Fibroblast of pulmonary artery (primary cell): ENCODE measurements around the gene SCGB3A1.

Source experiments
- DNase-seq: peaks from one replicate; pipeline ENCODE4 v3.0.0-alpha.2; 2010; ENCODE audit warnings: low read depth
- H3K4me3 ChIP-seq: replicated peaks from 2 replicates; pipeline ENCODE4 v1.5.1; 2011; ENCODE audit warnings: low read depth, mild to moderate bottlenecking, control low read depth, low read length, moderate library complexity
- TF ChIP-seq, protein P1 (sequence below): IDR thresholded peaks from 2 replicates; pipeline ENCODE4 v1.5.1; 2011; ENCODE audit warnings: mild to moderate bottlenecking, control low read depth, low read length, inconsistent platforms; ENCODE audit errors: missing control alignments

The SCGB3A1 gene, protein sequence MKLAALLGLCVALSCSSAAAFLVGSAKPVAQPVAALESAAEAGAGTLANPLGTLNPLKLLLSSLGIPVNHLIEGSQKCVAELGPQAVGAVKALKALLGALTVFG

DNA sequence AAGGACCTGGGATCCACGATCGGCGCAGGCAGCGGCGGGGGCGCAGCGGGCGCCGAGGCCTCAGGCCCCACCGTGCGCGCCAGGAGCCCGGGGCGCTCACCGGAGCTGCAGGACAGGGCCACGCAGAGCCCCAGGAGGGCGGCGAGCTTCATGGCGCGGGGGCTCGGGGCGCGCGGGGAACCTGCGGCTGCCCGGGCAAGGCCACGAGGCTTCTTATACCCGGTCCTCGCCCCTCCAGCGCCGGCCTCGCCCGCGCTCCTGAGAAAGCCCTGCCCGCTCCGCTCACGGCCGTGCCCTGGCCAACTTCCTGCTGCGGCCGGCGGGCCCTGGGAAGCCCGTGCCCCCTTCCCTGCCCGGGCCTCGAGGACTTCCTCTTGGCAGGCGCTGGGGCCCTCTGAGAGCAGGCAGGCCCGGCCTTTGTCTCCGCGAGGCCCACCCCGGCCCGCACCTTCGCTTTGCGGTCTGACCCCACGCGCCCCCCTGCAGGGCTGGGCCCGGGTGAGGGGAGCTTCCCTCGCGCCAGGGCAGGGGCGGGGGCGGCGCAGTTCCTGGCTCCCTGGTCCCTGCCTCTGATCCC, at the start of gene SCGB3A1:
Gene SCGB3A1 (minus strand): TSS at position 189 of the 577 bp plus-strand sequence. CDS start 37 bp downstream, at position 152.
- no peak for DNase-seq
- no peak within 1 kb of the TSS for H3K4me3 ChIP-seq

DNA sequence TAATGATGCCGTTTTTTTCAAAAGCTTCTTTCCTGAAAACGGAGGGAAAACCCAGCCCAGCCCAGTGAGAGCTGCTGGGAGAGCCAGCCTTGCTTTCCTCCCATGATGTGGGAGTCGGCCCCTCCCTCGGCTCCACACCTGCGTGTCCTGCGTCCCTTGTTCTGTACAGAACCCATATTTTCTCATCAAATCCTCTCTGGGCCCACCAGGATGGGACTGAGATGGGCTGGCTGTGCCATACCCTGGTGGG, 49.2 kb upstream of the SCGB3A1 start:
- H3K4me3 ChIP-seq = no peak overlapping the region
- DNase-seq = no peak
- TF ChIP-seq, protein P1, sequence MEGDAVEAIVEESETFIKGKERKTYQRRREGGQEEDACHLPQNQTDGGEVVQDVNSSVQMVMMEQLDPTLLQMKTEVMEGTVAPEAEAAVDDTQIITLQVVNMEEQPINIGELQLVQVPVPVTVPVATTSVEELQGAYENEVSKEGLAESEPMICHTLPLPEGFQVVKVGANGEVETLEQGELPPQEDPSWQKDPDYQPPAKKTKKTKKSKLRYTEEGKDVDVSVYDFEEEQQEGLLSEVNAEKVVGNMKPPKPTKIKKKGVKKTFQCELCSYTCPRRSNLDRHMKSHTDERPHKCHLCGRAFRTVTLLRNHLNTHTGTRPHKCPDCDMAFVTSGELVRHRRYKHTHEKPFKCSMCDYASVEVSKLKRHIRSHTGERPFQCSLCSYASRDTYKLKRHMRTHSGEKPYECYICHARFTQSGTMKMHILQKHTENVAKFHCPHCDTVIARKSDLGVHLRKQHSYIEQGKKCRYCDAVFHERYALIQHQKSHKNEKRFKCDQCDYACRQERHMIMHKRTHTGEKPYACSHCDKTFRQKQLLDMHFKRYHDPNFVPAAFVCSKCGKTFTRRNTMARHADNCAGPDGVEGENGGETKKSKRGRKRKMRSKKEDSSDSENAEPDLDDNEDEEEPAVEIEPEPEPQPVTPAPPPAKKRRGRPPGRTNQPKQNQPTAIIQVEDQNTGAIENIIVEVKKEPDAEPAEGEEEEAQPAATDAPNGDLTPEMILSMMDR = no peak

More for the DNA sequence above, at the start of gene SCGB3A1:
- TF ChIP-seq, protein P1 = no peak

DNA sequence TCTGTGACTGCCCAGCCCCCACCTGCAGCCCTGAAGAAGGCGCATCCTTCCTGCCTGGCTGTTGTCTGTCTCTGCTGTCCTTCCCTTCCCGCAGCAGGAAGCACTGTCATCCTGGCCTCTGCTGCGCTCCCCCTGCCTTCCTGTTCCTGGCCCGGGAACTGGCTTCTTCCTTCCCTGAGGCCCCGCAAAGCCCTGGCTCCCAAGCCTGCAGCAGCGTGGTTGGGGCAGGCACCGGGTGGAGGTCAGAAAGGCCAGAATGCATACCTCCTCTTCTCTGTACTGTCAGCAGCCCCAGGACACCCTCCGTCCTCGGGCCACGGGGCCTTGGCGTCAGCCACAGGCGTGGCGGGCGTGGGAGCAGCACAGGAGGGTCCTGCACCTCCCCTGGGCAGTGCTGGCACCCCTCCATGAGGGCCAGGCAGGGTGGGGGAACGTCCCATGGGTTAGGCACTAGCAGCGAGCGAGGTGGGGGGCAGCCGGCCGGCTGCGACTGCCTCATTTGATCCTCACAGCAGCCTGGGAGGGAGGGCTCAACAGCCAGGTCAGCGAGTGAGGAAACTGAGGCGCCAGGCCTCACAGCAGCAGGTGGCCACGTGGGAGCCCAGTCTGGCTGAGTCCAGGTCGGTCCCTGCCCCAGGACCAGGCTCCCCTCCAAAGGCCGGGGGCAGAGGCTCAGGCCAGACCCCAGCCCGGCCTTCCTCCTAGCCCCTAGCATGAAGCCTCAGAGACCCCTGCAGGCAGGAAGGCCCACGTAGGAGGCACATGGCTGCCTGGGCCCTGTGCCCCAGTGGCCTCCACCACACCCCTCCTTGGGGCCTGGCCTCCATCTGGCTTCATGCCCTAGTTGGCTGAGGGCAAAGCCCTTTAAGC, 48.7 kb upstream of the SCGB3A1 start:
- H3K4me3 ChIP-seq = no peak overlapping the region
- DNase-seq = no peak
- TF ChIP-seq, protein P1 = no peak

DNA sequence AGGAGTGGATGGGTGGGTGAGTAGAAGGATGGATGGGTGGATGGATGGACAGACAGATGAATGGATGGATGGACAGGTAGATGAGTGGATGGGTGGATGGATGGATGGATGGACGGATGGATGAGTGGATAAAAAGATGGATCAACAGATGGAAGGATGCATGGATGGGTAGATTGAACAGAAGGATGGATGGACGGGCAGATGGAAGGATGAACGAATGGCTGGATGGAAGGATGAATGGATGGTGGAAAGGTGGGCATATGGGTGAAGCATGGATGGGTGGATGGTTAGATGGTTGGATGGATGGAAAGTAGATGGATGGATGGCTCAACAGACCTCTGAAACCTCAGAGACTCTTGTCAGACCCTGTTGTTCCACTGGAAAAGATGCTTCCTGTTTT, 48.0 kb upstream of the SCGB3A1 start:
- no peak overlapping the region for H3K4me3 ChIP-seq
- TF ChIP-seq, protein P1 = no peak
- DNase-seq = no peak

DNA sequence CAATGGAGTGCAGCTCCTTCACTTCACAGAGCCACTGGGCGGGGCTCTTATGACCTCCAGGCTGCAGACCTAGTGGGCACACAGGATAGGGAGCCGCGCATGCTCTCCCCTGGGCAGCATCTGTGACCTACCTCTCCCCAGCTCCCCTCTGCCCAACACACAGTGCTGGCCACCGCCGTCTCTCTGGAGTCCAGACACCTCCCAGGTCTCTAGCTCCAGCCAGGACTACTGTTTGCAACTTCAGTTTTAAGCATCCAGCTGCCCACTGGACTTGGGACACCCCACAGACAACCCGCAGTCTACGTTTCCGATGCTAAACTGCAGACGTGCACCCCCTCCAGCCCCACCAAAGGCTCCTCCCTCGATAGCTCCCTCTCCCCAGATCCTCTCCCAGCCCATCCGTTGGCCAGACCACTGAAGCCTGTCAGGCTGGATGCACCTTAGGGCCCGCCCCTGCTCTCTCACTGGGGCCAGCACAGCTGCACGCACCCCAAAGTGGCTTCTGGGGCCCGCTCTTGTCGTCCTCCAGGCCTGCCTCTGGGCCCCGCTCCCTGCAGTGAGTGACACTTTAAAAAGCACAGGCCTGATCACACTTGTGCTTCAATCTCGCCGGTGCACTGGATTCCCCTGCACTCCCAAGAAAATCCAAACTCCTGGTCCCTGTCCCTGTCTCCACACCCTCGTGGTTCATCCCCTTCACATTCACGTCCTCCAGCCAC, 46.8 kb upstream of the SCGB3A1 start:
- no peak for DNase-seq
- TF ChIP-seq, protein P1 = no peak
- H3K4me3 ChIP-seq = no peak overlapping the region

DNA sequence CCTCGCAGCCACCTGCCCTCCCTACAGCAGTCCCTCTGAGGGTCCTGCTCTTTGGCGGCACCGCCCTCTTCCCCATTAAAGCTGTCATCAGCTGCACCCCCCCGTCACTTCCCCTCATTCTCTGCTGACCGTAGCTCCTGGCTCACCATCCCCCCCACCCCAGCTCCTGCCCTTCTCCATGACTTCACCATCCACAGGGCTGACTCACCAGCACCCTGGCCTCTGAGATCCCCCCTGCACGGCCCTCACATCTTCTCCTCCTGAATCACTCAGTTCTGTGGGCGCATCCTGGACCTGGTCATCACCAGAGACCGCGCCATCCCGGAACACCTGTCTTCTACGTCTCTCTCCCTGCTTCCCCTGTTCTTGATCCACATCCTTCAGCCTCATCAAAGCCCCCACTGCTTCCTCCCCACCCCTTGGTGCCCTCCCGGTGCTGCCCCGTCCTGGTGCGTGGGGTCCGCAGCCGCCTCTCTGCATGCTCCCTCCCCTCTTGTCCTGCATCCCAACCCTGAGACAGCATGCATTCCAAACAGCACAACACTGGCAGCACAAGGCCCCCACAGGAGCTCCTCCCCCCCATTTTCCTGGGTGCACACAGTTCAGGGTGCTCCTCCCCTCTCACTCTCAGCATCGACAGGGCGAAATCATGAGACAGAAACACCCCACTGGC, 45.2 kb upstream of the SCGB3A1 start:
- TF ChIP-seq, protein P1 = no peak
- no peak for DNase-seq
- H3K4me3 ChIP-seq = no peak overlapping the region
